ENCODE measurements around the gene C1QTNF8. TPM values are rescaled to one million over a fixed set of nuclear protein-coding genes. Genes with fewer than 3 reads are reported as not detected.

The C1QTNF8 gene
- total RNA-seq, 1 experiment from 2014 or later: 0.39 TPM

DNA sequence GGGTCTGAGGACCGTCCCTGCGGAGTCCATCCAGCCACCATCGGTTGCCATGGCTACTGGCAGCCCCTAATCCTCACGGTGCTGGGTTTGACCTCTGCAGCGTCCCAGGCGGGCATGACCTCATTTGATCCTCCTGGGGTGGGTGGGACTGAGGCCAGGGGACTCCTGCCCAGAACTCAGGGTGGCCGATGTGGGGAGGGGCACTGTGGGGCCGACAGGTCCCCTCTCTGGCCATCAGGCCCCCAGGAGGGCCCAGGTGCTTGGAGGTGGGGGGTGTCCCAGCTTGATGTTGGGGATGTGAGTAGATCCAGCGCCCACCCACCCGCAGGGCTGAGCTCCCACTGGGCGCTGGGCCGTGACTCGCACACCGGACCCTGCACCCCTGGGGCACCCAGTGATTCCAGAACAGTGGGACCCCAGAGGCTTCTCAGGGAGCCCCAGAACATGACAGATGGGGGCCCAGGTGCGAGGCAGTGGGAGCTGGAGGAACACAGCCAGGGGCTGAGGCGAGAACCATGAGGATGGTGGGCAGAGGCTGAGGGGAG, 25.1 kb downstream of the C1QTNF8 start:
- ChIA-PET POLR2A (no interaction called here), CTCF (interaction anchor here (0.9 kb wide), 1 partner anchor 14 kb away, joined by 3 read pairs; no protein-coding TSS in a partner anchor)
- no TSS peak for BruUV-seq (replicated peaks)
- Histone ChIP-seq H3K27me3 (ENCODE audit: control insufficient read depth, insufficient read depth, low read length) (no peaks in the 10 kb centered on the region; the same call in 1 of the 2 replicates), H3K27ac (ENCODE audit: low read length) (no peak overlapping the region), H3K36me3 (ENCODE audit: control insufficient read depth, insufficient read depth, low read length) (no peaks in the 10 kb centered on the region), H3K4me1 (ENCODE audit: control insufficient read depth, insufficient read depth, low read length) (peaks cover 38% of the 10 kb centered on the region), H3K4me3 (ENCODE audit: low read depth in 2 of 2, low read length in 2 of 2) (no peak overlapping the region), H3K9me3 (ENCODE audit: control insufficient read depth, insufficient read depth, low read depth, low read length) (no peaks in the 10 kb centered on the region)
- in situ Hi-C loops (cut with HindIII; ENCODE audit: low pct_unique_long_range_greater_than_20kb, low sequenced_read_pairs) (no loop called here), intact Hi-C loops (cut with micrococcal nuclease; ENCODE audit: unreplicated experiment) (no loop called here)
- no peak for TF ChIP-seq SIN3A (IDR thresholded peaks at IDR 0.05; ENCODE audit: borderline replicate concordance, insufficient read depth, low read depth, low read length)
- TF ChIP-seq, protein P1, sequence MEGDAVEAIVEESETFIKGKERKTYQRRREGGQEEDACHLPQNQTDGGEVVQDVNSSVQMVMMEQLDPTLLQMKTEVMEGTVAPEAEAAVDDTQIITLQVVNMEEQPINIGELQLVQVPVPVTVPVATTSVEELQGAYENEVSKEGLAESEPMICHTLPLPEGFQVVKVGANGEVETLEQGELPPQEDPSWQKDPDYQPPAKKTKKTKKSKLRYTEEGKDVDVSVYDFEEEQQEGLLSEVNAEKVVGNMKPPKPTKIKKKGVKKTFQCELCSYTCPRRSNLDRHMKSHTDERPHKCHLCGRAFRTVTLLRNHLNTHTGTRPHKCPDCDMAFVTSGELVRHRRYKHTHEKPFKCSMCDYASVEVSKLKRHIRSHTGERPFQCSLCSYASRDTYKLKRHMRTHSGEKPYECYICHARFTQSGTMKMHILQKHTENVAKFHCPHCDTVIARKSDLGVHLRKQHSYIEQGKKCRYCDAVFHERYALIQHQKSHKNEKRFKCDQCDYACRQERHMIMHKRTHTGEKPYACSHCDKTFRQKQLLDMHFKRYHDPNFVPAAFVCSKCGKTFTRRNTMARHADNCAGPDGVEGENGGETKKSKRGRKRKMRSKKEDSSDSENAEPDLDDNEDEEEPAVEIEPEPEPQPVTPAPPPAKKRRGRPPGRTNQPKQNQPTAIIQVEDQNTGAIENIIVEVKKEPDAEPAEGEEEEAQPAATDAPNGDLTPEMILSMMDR (IDR thresholded peaks at IDR 0.05): no peak
- TF ChIP-seq, protein P2, sequence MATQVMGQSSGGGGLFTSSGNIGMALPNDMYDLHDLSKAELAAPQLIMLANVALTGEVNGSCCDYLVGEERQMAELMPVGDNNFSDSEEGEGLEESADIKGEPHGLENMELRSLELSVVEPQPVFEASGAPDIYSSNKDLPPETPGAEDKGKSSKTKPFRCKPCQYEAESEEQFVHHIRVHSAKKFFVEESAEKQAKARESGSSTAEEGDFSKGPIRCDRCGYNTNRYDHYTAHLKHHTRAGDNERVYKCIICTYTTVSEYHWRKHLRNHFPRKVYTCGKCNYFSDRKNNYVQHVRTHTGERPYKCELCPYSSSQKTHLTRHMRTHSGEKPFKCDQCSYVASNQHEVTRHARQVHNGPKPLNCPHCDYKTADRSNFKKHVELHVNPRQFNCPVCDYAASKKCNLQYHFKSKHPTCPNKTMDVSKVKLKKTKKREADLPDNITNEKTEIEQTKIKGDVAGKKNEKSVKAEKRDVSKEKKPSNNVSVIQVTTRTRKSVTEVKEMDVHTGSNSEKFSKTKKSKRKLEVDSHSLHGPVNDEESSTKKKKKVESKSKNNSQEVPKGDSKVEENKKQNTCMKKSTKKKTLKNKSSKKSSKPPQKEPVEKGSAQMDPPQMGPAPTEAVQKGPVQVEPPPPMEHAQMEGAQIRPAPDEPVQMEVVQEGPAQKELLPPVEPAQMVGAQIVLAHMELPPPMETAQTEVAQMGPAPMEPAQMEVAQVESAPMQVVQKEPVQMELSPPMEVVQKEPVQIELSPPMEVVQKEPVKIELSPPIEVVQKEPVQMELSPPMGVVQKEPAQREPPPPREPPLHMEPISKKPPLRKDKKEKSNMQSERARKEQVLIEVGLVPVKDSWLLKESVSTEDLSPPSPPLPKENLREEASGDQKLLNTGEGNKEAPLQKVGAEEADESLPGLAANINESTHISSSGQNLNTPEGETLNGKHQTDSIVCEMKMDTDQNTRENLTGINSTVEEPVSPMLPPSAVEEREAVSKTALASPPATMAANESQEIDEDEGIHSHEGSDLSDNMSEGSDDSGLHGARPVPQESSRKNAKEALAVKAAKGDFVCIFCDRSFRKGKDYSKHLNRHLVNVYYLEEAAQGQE (IDR thresholded peaks at IDR 0.05; ENCODE audit: insufficient read depth in 1 of 2, low read depth in 2 of 2, low read length in 1 of 2): no peak
- TF ChIP-seq POLR2AphosphoS5 (IDR thresholded peaks at IDR 0.05; ENCODE audit: low read depth, low read length): no peak
- TF ChIP-seq TCF7L2 (IDR thresholded peaks at IDR 0.05; ENCODE audit: low read depth, low read length): no peak
- ATAC-seq: no peak
- DNase-seq (ENCODE audit: low read depth, low spot score): no peak

DNA sequence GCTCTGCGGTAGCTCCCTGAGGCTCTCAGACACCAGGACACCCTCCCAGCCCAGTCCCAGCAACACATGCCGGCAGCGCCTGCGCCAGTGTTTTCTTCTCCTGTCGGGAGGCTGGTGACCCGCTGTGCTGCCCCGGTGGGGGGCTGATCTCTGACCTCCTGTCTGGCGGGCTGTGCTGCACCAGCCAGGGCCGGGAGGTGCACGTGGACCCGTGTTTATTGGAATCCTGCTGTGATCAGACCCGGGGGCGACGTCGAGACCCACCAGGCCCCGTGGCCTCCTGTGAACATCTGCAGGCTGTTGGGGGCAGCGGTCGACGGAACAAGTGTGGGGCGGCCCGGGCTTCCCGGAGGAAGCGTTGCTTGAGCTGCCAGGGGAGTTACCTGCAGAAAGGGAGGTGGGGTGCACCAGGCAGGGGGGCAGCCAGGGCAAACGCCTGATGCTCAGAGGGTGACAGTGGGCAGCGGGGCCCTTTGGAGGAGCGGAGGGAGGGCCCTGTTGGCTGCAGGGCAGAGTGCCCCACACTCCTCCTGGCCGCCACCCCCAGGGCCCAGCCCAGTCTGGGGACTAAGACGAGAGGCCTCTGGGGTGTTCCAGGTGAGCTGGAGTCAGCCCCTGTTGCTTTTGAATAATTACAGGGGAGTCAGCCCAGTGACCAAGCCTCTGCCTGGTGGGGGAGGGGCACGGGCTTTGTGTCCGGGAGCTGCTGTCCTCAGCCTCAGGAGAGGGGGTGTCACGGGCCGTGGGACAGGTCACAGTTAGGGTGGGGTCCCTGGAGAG, 25.8 kb downstream of the C1QTNF8 start:
- CTCF ChIA-PET: interaction anchor here (0.9 kb wide), 2 partner anchors 13 to 33 kb away, joined by 3 read pairs; no protein-coding TSS in a partner anchor
- no peak for DNase-seq (ENCODE audit: low read depth, low spot score)
- H3K4me1 ChIP-seq (ENCODE audit: control insufficient read depth, insufficient read depth, low read length): peaks cover 38% of the 10 kb centered on the region
- H3K27ac ChIP-seq (ENCODE audit: low read length): no peak overlapping the region
- H3K9me3 ChIP-seq (ENCODE audit: control insufficient read depth, insufficient read depth, low read depth, low read length): no peaks in the 10 kb centered on the region
- in situ Hi-C loops (cut with HindIII; ENCODE audit: low pct_unique_long_range_greater_than_20kb, low sequenced_read_pairs) (no loop called here), intact Hi-C loops (cut with micrococcal nuclease; ENCODE audit: unreplicated experiment) (no loop called here)
- no peaks in the 10 kb centered on the region; the same call in 1 of the 2 replicates for H3K27me3 ChIP-seq (ENCODE audit: control insufficient read depth, insufficient read depth, low read length)
- POLR2A ChIA-PET: no interaction called here
- TF ChIP-seq SIN3A (IDR thresholded peaks at IDR 0.05; ENCODE audit: borderline replicate concordance, insufficient read depth, low read depth, low read length) (no peak), TCF7L2 (IDR thresholded peaks at IDR 0.05; ENCODE audit: low read depth, low read length) (no peak), POLR2AphosphoS5 (IDR thresholded peaks at IDR 0.05; ENCODE audit: low read depth, low read length) (no peak)
- TF ChIP-seq, protein P1 (IDR thresholded peaks at IDR 0.05): no peak
- TF ChIP-seq, protein P2 (IDR thresholded peaks at IDR 0.05; ENCODE audit: insufficient read depth in 1 of 2, low read depth in 2 of 2, low read length in 1 of 2): no peak
- no peak overlapping the region for H3K4me3 ChIP-seq (ENCODE audit: low read depth in 2 of 2, low read length in 2 of 2)
- ATAC-seq: peak; percentile 2; the same call in 1 of the 2 replicates
- no peaks in the 10 kb centered on the region for H3K36me3 ChIP-seq (ENCODE audit: control insufficient read depth, insufficient read depth, low read length)
- no TSS peak for BruUV-seq (replicated peaks)
